HG02610 (cell line): Measurements from ENCODE around the gene FOXO3.

Source experiments
- ATAC-seq: cut with Tn5 transposase; IDR thresholded peaks from one replicate; pipeline ENCODE4 v1.9.1; 2021; ENCODE audit warnings: mild to moderate bottlenecking, moderate library complexity; ENCODE audit not compliant: unreplicated experiment

Gene FOXO3

DNA sequence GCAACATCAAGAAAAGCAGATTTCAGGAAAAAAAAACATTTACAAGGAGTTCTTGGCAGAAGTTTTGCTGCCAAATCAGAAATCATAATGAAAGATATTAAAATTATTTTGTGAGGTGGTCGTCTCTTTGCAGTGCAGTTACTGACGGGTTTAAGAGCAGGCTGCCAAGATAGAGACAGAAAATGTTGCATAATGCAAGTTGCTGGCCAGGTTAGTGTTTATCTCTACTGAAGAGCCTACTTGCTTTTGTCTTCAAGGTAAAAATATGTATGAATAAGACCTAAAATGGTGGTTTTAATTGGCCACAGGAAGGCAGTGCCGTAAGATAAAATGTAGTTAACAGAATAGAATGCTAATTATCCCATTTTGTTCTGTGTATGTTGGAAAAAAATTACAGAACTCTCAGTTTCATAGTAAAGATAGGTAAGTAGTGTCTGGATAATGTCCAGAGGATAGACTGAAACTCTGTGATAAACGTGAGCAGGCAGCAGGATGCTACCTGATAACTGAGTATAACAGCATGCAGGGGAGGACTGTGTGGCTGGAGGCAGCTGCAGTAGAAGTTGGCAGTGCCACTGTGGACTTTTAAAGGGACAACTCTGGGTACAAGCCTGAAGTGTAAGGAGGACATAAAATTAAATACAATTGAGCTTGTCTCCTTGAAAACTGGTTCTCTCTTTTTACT lies 13.9 kb downstream of the FOXO3 start:
- no peak for ATAC-seq

DNA sequence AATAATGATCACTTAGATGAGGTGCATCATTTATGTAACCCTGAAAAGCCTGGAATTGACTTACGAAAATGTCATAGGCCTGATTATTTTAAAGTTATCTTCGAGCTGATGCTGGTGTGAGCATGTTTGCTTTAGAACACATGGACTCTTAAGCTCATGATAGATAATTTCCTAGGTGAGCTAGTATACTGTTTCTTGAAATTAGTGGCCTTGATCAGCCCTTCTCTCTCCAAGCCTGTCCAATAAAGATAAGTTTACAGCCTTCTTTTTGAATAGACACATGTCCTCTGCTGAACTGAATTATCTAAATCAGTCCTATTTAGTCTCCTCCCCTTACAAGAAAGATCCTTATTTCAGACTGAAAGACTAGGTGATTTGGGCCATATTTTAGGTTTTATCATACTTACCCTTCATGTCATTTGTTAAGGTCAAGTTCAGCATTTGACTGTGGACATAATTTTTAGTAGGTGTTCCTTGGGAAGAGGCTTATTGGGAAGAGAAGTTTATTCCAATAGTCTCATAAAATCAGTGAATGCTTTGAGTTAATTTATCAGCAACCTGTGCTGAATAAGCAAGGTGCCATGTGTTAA lies 15.3 kb downstream of the FOXO3 start:
- no peak for ATAC-seq

DNA sequence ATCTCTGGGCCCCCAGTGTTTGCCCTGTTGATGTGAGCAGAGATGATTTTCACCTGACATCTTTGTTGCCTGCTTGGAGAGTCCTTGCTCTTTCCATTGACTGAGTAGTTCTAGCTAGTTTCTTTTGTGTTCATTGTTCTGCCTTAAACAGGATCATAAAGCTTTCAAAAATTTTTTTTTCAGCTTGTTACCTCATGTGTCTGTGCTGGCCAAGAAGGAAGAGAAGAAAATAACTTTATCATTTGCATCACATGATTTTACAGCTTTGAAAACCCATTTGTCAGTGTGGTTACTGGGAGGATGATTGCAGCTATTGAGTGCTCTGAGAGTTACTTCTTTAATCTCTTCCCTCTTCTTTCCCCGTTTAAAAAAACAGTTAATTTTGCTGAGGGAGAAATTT lies 16.0 kb downstream of the FOXO3 start:
- no peak for ATAC-seq

DNA sequence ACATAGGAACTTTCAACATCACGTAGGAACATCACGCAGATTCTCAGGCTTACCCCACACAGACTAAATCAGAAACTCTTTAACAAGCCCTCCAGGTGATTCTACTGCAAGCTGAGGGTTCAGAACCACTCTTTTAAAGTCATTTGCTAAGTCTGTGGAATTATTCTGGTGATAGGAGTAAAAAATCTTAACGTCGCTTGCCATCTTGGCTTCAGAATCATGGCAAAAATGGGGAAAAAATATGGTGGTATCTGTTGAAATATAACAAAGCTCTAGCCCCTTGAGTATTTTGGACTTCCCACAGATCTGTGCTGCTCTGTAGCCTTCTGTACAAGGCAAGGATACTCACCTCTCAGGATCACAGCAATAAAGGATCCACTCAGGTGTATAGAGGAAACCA lies 17.4 kb downstream of the FOXO3 start:
- ATAC-seq = no peak

DNA sequence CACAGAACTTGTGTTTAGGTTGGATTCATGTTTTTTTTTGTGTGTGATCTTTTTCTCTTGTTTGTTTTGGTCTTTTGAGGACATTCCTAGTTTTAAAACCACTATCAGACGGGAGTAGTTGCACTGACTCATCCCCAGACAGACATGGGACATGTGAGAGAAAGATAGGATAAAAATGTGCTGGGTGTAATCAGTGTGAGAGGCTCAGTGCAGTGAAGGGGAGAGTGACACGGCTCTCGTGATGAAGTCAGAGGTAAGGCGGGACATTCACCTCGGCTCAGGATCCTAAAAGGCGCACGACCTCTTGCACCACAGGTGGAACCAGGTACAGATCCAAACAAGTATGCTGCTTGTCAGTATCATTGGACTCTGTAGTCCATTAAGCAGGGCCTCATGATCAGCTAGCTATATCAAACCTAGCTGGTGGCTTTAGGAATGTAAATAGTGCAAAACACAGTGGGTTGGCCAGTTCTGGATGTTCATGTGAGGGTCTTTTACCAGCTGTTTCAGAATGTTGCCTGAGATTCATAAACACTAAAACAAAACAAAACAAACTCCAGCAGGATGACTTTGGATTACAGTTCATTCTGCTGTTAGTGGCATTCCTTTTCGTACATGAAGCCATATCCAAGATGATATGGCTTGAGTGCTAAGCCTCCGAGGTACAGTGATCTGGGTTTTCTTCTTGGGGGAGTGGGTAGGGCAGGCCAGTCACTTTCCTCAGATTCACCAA lies 18.0 kb downstream of the FOXO3 start:
- ATAC-seq = no peak

DNA sequence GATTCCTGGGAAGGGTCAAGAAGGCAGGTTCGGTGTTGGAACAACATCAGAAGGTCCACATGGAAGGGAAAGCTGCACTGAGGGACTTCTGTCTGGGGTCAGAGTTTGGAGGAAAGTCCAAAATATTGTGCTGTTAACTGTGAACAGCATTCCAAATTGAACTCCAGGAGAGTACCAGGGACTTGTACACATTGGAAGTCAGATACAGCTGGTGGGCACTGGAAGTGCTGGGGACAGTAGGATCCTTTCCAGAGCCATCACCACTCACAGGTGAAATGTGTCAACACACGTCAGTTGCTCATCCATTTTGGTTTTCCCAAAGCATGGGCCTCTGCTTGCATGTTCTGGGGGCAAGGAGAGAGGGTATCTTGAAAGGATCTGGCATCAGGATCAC lies 18.6 kb downstream of the FOXO3 start:
- no peak for ATAC-seq

DNA sequence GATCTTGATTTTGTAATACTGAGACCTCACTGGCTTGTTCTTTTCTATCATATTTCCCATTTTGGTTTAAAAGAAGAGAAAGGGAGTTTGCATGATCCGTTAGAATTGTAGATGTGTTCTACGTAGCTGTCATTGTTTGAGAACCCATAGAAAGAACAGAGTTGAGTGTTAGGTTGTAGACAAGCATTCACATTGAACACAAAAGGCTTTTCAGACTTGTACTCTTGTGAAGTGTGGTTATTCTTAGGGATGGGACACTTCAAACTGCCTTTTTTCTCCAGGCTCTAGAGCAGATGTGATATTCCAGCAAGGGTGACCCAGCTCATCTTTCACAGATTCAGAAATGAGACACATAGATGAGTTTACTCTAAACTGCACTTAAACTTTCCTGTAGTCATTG lies 19.9 kb downstream of the FOXO3 start:
- ATAC-seq = no peak

DNA sequence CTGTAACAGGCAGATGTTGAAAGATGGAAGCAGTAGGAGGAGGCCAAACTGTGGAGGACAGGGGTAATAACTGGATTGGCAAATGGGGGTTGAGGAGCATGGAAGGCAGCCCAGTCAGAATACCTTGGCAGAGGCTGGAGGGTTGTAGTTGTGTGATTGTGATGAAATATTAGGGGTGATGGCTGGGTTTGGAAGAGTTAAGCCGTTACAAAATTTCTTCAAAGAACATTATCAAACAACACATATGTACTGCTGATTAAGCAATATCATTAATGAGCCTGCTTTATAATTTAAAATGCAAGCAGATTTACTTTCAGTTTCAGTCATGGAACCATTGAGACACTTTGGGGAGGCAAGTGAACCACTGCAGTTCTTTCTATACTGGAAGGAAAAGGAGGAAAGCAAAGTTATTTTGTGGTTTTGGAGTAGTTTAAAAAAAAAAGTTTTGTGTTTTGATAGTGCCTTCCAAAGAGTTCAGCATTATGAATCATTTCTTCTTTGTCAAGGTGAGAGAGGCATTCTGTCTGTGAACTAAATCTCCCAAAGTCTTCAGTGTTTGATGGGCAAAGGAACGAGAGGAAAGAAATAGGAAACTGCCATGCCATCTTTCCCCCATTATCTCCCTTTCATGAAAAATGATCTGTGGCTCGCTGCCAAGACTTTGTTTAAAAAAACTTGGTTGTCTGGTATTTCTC lies 20.7 kb downstream of the FOXO3 start:
- ATAC-seq = no peak

DNA sequence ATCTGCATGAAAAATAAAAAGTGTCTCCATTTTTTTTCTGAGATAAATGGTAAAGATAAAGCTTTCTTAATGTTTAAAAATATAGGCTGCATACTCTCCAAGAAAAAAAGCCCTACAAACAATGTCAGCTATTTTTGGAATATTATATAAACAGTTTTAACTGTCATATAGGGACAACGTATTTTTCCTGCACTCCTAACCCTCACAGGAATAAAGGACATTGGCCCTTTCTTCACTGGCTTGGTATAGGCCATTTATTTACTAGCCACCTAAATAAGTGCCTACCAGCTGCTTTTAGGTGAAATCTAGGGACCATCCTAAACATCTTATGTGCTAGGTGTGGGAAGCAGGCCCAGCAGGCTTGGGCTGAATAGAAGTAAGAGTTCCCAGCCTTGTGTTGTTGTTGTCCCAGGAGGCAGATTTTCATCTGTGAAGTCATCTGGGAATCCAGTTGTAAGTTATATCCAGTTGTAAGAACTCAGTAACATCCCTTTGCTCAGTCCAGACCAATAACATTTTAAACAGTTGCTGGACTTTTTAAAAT lies 21.3 kb downstream of the FOXO3 start:
- ATAC-seq = no peak

DNA sequence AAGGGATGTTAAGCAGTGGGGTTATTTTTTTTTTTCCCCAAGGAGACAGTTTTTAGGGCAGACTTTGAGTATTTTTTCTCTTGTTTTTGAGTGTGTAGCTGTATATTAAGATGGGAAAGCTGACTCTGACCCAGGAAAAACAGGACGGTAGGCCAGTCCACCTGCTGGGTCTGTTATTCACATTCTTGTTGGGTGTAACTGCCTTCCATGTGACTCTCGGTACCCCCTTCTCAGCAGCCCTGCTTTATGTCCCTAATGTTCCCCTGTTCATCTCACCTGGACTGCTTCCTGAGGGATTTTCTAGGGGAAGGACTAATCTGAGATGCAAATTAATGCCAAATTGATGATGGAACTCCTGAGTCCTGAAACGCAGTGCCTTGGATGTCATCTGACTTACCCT lies 21.9 kb downstream of the FOXO3 start:
- no peak for ATAC-seq

DNA sequence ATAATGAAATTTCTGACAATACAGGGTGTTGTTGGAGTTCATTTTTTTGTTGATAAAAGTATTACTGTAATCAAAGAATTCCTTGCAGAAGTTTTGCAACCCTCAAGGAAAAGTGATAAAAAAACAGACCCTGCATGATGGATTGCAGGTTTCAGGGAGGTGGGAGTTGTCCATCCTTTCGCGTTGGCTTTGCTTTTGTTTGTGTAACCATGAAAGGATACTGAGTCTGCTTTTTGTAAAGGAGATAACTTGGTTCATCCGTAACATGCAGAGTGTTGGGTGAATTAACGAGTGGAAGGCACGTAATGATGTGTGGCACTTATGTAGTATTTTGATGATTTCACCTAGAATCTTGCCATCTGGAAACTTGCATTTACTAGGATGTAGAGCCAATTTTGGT lies 23.6 kb downstream of the FOXO3 start:
- no peak for ATAC-seq

DNA sequence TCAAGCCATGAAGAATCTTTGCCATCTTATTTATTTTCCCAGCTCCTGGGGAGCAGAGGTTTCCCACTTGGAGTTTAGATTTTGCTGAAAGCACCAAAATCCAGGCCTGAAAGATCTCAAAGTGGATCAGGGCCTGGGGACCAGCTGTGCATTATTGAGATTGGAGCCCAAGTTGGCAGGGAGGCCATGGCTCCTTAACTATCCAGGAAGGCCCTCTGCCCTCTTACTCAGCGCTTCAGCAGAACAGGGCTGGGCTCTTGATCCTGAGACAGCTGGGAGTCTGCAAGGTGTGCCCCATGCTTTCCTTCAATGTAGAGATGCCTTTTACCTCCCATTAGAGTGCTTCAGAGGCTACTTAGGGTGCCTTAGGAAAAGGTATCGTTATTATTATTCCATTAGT lies 24.6 kb downstream of the FOXO3 start:
- no peak for ATAC-seq

DNA sequence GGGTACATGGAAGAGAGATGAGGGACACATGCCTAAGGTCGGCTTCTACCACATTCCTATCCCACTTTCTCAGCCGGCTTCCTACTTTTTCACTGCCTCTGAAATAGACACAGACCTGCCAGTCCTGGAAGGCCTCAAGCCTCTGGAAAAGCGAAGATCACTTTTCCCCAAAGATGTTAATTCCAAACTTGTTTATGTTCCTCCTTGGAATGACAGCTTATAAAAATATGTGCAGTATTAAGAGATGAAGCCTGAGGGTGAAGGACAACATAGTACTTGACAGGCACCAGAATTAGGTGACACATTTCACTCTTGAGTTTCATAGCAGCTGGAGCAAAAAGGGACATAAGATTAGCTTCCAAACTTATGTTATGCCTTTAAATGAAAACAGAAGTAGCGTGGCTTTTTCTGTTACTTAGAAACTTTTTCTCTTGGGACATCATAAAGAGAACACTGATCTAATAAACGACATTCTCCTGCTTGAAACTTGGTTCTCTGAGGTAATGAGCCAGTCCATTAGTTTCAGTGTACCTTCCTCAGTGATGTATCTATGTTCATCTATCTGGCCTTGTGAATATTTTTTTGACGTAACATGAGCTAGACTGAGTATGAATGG lies 25.3 kb downstream of the FOXO3 start:
- no peak for ATAC-seq

DNA sequence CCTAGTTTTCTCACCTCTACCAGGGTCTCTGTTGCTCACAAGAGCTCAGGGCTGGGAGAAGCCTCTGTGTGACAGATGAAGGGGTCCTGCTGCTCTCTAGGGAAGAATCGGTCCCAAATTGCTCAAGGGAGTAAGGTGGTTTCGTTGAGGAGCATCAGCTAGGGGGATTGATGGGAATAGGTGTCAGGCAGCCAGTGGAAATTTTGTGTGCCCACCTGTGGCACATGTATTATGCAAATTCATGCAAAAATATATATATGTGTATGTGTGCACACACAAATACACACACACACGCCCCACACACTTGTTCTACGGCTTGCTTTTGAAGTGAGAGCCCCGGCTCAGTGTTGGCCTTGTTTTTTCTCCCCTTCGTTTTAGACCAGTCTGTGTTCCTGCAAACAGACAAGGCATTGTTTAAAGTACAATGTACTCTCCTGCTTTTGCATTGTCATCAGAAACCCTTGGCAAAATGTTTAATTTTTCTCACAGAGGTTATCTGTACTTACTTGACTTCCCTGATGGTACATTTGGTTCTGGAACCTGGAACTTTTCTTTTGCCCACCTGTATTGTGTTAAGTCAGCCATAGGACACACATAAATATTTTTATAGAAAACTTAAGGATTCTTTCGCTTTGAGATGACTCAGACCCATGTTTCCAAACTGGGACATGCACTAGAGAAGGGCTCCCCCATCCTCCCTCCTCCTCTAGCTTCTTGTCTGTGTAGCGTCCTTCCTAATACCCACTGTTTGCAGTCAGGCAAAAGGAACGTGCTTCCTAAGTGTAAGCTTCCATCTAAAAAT lies 26.7 kb downstream of the FOXO3 start:
- no peak for ATAC-seq

DNA sequence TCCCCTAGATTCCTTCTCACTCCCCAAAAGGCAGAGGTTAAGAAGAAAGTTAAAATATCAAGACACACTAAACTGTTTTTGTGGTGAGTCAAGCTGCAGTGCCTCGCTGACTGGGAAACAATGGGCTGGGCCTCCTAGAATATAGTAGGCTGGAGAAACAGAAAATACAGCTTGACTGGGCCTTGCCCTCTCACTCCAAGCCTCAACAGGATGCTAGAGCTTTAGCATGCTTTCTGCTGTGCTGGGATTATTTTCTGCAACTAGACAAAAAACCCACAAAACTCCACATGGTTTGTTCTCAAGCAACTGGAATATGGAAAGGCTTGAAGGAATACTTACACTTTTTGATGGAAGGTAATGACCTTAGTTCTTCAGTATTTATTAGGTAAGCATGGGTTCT lies 27.9 kb downstream of the FOXO3 start:
- no peak for ATAC-seq

DNA sequence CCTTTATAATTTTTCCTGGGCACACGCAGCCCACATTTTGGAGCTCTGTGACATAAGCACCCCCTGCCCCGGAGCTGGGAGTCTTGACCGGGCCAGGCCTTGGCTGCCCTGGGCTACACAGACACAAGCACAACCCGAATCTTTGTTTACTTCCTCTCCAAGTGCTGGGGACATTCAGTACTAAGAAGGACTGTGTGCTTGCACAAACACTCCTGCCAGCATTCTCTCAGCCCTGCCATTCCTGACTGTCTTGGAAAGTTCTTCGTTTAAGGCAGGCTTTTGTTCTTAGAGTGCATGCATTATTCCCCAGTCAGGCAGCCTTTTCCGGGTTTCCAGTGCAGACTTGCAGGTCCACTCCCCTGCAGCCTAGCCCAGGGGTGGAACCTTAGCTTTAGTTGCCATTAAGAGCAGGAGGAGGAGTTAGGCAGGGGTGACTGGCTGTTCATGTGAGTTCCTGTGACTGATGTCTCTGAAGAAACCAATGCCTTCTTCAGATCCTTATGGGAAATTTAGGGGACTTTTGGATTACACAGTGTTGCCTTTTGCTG lies 28.6 kb downstream of the FOXO3 start:
- ATAC-seq = no peak

DNA sequence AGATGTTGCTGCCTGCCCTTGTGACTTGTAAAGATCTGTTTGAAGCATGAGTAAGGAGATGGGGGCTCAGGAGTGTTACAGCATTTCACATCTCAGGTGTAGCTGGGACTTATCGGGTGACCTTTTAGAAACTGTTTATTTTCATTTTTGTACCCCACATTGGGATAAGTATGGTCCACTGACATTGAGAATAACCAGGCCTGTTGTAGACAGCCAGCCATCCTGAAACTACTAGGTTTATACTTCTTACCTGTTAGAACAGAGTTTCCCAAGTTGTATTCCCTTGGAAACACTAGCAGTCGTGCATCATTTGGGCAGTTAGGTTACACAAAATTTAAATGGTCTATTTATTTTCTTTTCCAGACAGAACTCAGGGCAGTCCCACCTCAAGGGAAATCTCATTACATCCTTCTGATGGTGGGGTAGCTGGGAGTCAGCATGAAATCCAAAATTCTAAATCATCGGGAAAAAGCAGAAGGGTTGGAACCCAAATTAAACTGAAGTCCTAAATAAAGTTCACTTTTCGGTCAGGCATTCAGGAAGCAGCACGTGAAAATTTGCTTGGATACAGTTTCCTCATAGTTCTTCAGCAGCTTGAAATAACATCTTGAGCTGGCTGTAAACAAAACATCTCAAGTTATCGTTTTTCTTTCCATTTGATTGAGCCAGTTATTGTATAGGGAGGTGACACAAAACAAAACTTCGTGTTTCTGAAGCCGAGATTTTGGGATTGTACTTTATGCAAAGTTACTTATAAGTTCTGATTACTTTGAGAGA lies 30.5 kb downstream of the FOXO3 start:
- ATAC-seq = no peak

DNA sequence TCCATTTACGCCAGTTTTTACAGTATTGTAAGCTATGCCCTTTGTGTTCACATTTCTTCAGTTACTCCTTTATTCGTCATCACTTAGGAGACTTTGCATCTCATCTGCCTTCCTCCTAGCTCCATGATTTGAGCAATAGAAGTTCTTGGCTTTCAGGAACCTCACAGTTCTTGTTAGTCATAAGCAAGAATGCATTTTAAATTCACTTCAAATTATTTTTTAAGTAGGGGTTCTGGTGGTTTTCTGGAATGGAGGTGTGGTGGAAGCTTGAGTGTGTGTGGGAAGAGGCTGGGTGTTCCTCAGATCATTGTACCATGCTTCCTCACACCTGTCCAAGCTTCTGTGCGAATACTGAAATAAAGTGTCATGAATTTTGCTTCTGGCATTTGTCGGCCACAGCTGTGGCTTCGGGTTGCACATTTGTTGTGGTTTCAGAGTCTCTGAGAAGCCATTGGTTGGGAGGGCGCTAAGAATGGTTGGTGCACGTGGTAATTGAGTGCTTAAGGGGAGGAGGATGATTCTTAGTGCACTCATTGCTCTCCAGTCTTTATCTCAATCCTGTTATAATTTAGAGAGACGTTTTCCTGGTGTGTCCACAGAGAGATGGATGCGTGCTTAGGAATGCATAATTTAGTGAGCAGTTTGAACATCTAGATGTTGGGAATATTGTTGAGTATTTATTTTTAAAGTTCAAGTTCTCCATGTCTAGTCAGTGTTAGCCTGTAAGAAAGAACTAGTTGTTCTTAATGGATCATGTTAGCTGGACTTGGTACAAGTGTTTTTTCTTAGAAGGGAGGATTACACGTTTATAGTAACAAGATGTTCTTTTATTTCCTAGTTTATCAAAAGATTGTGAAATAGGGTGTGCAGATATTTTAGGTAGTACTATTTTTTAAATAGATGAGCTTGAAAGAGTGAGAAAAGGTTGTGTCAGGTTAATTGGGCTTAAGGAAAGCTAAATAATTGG lies 31.9 kb downstream of the FOXO3 start:
- ATAC-seq = peak; percentile 85
